AG09309 (cell line): ENCODE data around the gene SHISA5.

Experiments
- DNase-seq: peaks from one replicate; pipeline ENCODE4 v3.0.0-alpha.2; 2010; ENCODE audit warnings: low read depth
- H3K4me3 ChIP-seq: 2 replicates; pipeline ENCODE4 v1.5.1; 2011; ENCODE audit warnings: mild to moderate bottlenecking, low read depth, low read length, moderate library complexity; ENCODE audit not compliant: control insufficient read depth
- CTCF ChIP-seq: IDR thresholded peaks from 2 replicates; pipeline ENCODE4 v1.5.1; 2011; ENCODE audit warnings: mild to moderate bottlenecking, low read depth, low read length, inconsistent platforms; ENCODE audit not compliant: insufficient read depth, control insufficient read depth; ENCODE audit errors: missing control alignments

Gene SHISA5

GRCh38 chr3:48446043-48446424 lies 57.9 kb downstream of the SHISA5 start:
- peak overlapping the region; percentile 61 for H3K4me3 ChIP-seq
- no peak for DNase-seq
- no peak for TF ChIP-seq CTCF

GRCh38 chr3:48445277-48445882 lies 58.6 kb downstream of the SHISA5 start:
- H3K4me3 ChIP-seq = peak overlapping the region; percentile 61; the same call in 1 of the 2 replicates
- no peak for TF ChIP-seq CTCF

GRCh38 chr3:48441940-48442339 lies 62.0 kb downstream of the SHISA5 start:
- no peak overlapping the region for H3K4me3 ChIP-seq
- DNase-seq = no peak
- no peak for TF ChIP-seq CTCF

More at GRCh38 chr3:48445277-48445882, 58.6 kb downstream of the SHISA5 start:
- DNase-seq = no peak

GRCh38 chr3:48440590-48440958 lies 63.4 kb downstream of the SHISA5 start:
- DNase-seq = no peak
- peak overlapping the region; percentile 98 for H3K4me3 ChIP-seq
- no peak for TF ChIP-seq CTCF

- peak; percentile 73 for DNase-seq
- TF ChIP-seq CTCF = no peak
- peak within 1 kb of the TSS; percentile 98 for H3K4me3 ChIP-seq
Measured at GRCh38 chr3:48439820-48440589, 64.0 kb downstream of the SHISA5 start, which contains the start of the genes CCDC51 and TMA7. TSS of gene CCDC51 (minus strand) at chr3:48440119. CDS start at chr3:48435128, 4,991 bp downstream. TSS of gene TMA7 (plus strand) at chr3:48440257. CDS start at chr3:48440297, 40 bp downstream.

- no peak overlapping the region for H3K4me3 ChIP-seq
- no peak for DNase-seq
- TF ChIP-seq CTCF = no peak
Measured at GRCh38 chr3:48437812-48438211, 66.2 kb downstream of the SHISA5 start.

GRCh38 chr3:48436855-48437254 lies 67.1 kb downstream of the SHISA5 start:
- TF ChIP-seq CTCF = no peak
- DNase-seq = no peak
- no peak overlapping the region for H3K4me3 ChIP-seq
